ENCODE results near the gene SRXN1. TPM values are rescaled to one million over a fixed set of nuclear protein-coding genes. Genes with fewer than 3 reads are reported as not detected.
"Not testable (repeated sequence)": the region's sequence is repeated elsewhere in the genome, so short reads cannot be mapped to it uniquely, and the experiment has no call there.

Gene SRXN1
- total RNA-seq, 2 donors from 2014 or later, result 34.1 to 38.9 TPM

DNA sequence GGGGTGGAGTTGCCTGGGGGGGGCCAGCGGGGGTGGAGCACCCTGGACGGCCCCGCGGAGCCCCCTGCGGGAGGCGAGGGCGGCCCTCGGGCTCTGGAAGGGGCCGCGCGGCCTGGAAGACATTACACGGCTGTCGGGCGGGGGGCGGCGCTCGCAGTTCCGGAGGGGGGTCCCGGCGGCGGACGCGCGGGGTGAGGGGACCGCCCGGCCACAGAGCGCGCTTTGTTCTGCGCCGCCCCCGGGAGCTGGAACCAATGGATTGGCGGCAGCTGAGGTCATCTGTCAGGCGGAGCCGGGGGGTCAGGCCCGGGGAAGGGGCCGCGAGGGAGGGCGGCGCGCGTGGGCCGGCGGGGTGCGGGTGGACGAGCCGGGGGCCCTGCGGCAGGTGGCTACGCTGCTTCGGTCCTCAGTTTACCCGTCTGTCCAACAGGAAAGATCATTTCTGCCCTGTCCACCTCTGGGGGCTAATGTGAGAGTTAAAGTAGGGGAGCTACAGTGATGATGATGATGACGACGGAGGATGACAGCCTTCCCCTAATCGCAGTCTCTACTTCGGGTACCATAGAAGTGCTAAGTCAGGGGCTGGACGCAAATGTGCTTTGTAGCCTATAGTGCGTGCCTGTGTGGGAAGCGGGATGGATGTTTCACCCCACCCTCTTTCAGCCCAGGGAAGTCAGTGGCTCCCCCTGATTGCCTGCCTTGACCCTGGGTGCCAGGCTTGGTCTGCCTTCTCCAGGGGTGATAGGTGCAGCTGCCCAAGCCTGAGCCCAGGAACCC, 10.4 kb downstream of the SRXN1 start:
- intact Hi-C loops (cut with DNase I), result no loop called here
- DNase-seq, result peak; percentile 48
- ATAC-seq, result peak; percentile 56 to 61

DNA sequence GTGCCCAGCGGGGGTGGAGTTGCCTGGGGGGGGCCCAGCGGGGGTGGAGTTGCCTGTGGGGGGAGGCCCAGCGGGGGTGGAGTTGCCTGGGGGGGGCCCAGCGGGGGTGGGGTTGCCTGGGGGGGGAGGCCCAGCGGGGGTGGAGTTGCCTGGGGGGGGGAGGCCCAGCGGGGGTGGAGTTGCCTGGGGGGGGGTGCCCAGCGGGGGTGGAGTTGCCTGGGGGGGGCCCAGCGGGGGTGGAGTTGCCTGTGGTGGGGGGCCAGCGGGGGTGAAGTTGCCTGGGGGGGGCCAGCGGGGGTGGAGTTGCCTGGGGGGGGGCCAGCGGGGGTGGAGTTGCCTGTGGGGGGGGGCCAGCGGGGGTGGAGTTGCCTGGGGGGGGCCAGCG, 11.0 kb downstream of the SRXN1 start:
- ATAC-seq; DNase-seq; intact Hi-C loops (cut with DNase I): not testable (repeated sequence)

DNA sequence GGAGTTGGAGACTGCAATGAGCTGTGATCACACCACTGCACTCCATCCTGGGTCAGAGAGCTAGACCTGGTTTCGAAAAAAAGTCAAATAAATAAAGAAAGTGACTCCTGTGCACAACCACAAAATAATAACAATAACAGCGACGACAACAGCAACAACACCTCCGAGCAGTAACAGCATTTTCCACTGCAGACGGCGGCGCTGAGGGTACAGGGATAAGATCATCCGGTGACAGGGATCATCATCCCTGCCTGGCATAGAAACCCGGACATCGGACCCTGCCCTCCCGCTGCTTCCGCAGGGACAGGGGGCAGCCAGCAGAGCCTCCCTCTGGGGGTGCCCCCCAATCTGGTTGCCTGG, 11.5 kb downstream of the SRXN1 start:
- ATAC-seq (no peak), DNase-seq (no peak)
- intact Hi-C loops (cut with DNase I), result no loop called here

DNA sequence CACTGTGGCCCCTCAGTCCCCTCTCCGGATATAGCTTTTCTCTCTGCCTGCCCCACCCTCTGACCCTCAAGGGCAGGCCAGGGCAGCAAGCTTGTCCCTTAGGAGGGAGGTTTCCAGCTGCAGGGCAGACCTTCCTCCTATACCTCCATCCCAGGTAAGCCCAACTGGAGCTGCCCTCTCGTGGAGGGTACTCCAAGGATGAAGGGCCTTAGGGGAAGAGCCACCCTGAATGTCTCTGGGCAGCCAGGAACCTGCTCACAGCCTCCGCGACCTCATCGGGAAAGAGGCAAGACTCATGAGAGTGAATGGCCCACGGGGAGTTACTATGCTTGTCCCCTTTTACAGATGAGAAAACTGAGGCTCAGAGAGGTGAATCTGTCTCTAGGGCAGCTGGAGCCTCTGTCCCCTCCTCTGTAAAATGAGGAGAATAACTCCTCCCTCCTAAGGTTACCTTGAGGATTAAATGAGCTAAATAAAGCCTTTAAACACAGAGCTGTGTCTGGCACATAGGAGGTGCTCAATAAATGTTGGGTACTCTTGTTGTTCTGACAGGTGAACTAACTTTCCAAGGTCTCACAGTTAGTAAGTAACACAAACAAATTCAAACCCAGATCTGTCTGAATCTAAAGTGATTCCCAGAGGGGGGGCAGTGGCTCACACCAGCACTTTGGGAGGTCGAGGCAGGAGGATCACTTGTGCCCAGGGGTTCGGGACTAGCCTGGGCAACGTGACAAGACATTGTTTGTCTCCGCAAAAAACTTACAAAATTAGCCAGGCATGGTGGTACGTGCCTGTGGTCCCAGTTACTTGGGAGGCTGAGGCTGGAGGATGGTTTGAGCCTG, 12.1 kb downstream of the SRXN1 start:
- ATAC-seq (no peak), DNase-seq (no peak)
- intact Hi-C loops (cut with DNase I), result no loop called here

DNA sequence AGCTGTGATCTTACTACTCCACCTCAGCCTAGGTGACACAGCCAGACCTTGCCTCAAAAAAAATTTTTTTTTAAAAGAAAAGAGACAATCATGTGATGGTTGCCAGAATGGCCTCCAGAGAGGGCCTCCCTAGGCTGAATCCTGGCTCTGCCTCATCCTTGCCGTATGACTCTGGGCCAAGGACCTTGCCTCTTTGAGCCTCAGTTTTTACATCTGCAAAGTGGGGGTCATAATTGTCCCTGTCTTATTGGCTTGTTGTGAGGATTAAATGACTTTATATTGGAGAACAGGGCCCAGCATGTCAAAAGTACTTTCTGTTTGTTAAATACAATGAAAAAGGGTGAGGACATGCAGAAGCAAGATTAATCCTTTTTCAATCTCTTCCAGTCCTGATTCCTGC, 14.4 kb downstream of the SRXN1 start:
- ATAC-seq (no peak), DNase-seq (no peak)
- intact Hi-C loops (cut with DNase I), result no loop called here

DNA sequence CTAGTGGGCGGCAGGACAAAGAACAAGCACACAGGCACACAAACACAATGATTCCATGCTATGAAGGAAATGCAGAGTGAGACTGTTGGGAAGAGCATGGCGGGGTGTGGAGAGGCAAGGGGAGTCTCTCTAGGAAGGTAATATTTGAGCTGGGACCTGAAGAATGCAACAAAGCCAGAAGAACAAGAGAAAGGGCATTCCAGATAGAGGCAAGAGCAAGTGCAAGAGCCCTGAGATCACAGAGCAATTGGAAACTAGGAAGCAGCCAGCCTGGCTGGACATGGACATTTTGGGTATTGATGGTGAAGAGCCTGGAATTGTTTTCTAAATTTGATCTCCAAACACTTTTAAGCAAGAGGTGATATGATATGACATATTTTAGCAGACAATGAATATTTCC, 15.4 kb downstream of the SRXN1 start:
- DNase-seq, result no peak
- intact Hi-C loops (cut with DNase I), result no loop called here
- no peak for ATAC-seq

DNA sequence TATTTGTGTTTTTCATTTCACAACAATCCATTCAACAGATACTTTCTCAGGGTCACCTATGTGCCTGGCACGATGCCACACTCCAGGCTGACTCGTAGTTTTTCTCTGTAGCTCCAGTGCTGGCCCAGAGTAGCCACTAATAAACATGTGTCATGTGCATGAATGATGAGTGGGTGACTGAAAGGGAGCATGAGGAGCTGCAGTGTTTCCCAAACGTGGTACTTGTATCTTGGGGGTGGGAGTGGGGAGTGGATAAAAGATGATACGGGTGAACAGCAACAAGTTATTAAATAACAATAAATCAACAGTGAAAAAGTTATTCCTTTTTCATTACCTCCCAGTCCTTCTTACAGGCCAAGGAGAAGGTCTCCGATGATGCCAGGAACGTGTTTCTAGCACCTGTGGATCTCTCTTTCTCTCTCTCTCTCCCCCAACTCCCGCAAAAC, 17.1 kb downstream of the SRXN1 start:
- DNase-seq (no peak), ATAC-seq (no peak)
- intact Hi-C loops (cut with DNase I), result no loop called here

DNA sequence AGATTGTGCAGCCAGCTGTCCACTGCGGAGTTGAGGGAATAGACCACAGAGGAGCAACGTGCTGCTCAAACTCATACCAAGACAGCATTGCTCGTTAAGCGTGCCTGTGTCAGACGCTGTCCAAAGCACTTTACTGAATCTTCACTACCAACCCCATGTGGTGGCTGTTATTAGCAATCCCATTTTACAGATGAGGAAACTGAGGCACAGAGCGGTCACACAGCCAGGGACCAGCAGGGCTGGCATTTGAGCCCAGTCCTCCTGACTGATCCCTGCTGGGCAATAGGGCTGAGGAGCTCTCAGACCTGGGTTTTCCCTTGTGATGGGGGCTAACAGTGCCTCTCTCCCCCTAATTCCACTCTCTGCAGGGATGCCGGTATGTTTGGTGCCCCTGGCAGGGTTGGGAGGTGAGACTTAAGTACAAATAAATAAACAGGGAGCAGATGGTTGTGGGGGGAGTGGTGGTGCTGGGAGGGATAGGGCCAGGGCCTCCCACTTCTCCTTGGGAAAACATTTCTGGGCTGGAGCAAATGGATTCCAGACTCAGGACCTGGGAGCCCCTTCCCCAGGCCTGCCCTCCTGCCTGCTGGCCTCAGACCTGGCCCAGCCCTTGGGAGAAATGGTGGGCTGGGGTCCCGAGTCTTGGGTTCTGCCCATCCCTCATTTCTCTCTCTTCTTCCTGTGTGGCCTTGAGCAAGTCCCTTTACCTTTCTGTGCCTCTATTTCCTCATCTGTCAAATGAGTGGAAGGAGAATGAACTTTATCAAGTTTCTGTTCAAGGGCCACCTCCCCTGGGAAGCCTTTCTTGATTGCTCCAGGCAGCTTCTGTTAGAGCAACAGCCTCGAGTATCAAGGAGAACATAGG, 17.7 kb downstream of the SRXN1 start:
- ATAC-seq (no peak), DNase-seq (no peak)
- intact Hi-C loops (cut with DNase I), result no loop called here

DNA sequence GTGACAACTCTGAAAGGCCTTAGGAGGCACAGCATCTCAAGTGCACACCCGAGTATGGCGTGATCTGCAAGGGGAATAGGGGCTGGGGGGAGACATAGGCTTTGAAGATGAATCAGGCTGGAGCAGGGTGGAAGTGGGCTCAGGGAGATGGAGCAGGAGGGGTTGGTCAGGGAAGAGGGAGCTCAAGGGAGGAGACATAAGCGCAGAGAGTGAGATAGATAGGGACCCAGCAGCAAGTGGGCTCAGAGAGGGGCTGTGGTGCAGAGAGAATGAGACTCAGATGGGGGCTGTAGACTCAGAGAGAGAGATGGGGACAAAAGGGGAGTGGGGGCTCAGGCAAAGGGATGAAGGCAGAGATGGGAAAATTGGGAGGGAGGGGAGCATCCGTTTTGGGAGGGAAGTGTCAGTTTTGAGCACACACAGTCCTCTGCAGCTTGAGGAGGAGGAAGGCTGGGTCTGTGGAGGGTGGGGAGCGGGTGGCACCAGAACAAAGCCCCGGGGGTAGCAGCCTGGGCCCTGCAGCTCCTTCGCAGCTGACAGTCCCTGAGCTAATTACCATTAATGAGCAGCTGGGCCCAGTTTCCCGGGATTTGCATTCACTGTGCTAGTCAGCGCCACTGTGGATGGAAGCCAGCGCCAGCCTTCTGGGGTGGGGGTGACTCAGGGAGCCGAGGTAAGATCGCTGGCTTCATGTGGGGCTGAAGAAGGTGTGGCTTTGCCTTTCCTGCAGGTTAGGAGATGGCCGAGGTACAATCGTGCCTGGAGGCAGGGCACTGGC, 18.7 kb downstream of the SRXN1 start:
- intact Hi-C loops (cut with DNase I), result no loop called here
- ATAC-seq (no peak), DNase-seq (no peak)

DNA sequence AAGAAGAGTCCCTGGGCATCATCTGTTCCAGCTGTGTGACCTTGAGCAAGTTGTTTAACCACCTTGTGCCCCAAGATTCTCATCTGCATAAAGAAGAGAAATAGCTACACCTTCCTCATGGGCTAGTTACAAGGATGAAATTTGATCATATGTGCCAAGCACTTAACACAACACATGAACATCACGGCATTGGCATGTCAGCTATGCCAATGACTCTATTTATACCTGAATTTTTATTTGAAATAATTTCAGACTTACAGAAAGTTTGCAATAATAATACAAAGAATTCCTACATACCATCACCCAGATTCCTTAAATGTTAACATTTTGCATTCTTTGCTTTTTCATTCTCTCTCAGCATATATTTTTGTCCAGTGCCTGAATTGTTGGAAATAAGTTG, 21.9 kb downstream of the SRXN1 start:
- ATAC-seq (no peak), DNase-seq (no peak)
- intact Hi-C loops (cut with DNase I), result no loop called here

DNA sequence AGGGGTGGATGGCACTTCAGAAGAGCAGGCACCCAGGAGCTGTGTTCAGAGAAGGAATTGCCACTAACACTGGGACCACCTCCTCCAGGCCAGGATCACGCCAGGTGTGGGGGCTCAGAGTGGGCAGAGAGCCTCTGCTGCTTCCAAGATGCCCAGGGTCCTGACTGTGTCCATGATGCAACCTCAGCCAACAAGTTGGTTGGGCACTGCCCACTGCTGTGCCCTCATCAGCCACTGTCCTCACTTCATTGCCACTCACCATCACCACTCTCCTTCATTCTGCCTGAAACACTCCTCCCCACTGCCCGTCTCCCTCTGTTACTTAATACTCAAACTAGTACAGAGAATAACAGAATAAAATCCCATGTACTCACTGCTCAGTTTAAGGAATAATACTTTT, 26.4 kb downstream of the SRXN1 start:
- intact Hi-C loops (cut with DNase I), result no loop called here
- DNase-seq (no peak), ATAC-seq (no peak)

DNA sequence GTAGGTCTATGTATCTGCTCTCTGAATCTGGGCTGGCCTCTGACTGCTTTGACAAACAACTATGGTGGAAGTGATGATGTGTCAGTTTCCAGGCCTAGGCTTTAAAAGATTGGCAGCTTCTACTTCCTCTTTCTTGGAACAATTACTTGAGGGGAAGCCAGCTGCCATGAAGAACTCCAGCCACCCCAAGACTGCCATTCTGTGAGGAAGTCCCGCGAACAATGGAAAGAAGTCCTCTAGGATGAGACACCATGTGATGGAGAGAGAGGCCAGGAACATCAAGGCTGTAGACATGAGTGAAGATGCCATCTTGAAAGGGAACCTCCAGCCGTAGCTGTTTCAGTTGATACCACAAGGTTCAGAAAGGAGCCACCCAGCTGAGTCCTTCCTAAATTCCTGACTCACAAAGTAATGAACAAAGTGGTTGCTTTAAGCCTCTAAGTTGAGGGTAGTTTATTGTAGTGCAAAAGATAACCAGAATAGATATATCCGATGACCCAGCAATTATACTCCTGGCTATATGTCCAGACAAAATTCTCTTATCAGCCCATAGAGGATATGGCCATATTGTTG, 27.6 kb downstream of the SRXN1 start:
- peak; percentile 36 to 53 for ATAC-seq
- intact Hi-C loops (cut with DNase I), result no loop called here
- DNase-seq, result no peak

DNA sequence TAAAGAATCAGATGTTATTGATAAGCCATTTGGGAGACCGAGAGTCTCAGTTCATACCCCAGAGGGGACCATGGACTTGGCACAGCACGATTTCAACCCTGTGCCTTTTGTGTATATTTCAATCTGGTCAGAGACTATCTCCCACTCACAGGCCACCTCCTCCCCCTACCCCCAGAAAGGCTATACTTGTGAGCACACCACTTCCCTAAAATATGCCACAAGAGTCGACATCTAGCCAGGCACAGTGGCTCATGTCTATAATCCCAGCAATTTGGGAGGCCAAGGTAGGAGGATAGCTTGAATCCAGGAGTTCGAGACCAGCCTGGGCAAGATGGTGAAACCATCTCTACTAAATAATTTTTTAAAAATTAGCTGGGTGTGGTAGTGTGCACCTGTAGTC, 29.3 kb downstream of the SRXN1 start:
- DNase-seq (no peak), ATAC-seq (no peak)
- intact Hi-C loops (cut with DNase I), result no loop called here

DNA sequence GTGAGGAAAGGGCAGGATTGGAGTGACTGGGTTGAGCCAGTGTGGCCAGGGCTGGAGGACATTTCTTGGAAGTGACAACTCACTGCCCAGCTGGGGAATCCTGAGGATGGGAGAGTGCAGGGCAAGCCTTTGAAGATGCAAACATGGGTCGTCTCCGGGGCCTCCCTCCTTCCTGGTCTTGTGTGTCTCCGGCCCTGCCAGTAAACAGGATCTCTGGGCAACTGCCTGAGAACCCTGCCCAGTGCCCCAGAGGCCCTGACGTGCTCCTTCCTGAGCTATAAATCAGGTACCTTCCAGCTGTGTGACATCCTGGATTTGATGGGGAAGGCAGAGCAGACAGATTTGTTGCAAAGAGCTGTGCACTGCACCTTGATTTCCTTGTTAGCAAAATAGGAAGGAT, 30.0 kb downstream of the SRXN1 start:
- ATAC-seq (no peak), DNase-seq (no peak)
- intact Hi-C loops (cut with DNase I), result no loop called here

DNA sequence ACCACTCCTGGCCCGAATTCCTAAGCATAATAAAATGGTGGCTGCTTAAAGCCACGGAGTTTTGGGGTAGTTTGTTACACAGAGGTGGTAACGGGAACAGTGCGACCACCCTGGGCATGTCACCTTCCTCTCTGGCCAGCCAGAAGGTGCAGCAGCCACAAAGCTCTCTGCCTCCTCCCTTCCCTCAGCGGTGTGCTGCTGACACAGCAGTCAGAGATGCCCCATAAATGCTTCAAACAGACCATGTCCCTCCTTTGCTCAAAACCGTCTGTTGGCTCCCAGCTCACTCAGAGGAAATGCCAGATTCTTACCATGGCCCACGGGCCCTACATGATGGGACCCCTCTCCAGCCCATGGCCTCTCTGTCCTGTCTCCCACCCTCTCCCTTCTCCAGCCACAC, 30.8 kb downstream of the SRXN1 start:
- ATAC-seq (no peak), DNase-seq (no peak)
- intact Hi-C loops (cut with DNase I), result no loop called here

DNA sequence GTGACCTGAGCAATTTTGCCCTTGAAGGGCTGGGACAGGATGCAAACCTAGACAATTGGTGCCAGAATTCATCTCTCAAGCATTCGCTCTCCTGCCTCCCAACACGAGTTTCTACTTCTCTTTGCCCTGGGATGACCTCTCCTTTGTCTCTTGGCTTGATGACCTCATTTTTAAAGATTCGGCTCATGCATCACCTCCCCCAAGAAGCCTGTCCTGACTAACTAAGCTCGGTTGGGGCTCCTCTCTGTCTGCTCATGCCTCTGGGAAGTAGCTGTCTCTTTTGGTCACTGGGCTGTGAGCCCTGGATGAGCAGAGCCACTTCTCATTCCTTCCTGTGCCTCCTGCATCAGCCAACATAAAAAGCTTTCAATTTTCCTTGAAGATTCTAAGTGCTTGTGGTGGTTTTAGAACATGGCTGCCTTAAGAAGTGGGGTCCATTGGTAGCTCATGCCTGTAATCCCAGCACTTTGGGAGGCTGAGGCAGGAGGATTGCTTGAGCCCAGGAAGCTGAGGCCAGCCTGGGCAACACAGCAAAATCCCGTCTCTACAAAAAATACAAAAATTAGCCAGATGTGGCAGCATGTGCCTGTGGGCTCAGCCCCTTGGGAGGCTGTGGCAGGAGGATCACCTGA, 31.8 kb downstream of the SRXN1 start:
- intact Hi-C loops (cut with DNase I), result no loop called here
- ATAC-seq, result no peak
- no peak for DNase-seq

DNA sequence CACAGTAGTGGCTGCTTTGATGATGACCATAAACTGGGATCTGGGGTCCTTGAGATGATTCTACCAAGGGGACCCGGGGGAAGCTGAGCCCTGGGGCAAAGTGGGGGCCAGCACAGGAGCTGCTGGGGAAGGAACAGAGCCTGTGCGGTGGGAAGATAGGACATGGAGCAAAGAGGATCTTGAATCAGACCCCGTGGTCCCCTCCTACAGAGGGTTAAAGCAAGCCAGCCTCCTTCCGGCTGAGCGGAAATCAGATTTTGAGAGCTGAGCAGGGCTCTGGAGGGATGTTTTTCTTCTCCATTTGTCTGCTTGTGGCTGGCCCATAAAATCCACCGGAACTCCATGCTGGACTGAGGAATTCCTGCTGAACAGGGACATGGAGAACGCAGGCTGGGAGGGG, 32.8 kb downstream of the SRXN1 start:
- ATAC-seq (no peak), DNase-seq (no peak)
- intact Hi-C loops (cut with DNase I), result no loop called here

DNA sequence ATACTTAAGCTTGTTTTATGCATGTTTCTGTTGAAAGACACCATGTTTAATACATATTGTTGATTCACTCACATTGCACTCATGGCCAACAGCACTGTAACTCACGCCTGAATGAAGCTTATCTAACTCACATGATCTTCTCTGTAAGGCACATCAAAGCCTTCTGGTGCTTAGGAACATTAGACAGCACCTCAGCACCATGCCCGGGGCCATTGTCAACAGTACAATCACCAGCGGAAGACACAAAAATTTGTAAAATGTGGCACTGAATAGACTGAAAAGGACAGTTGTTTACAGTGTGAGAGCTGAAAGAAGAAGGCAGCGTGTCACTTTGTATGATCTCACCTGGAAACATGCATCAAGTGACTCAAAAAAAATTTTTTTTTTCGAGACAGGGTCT, 34.0 kb downstream of the SRXN1 start:
- ATAC-seq (no peak), DNase-seq (no peak)
- intact Hi-C loops (cut with DNase I), result no loop called here
